Ishikawa (cell line): ENCODE results near the gene FMNL2.

Source experiments
- CEBPB ChIP-seq: IDR thresholded peaks from 2 replicates; pipeline ENCODE4 v1.6.1; 2012
- CREB1 ChIP-seq: IDR thresholded peaks from 2 replicates; pipeline ENCODE4 v1.6.1; 2012; ENCODE audit warnings: low read depth
- EGR1 ChIP-seq: IDR thresholded peaks from 2 replicates; pipeline ENCODE4 v1.6.1; 2012
- EP300 ChIP-seq: IDR thresholded peaks from 2 replicates; pipeline ENCODE4 v1.6.1; 2012; ENCODE audit warnings: borderline replicate concordance
- FOXM1 ChIP-seq: IDR thresholded peaks from 2 replicates; pipeline ENCODE4 v1.6.1; 2012; ENCODE audit warnings: low read depth, borderline replicate concordance
- MAX ChIP-seq: IDR thresholded peaks from 2 replicates; pipeline ENCODE4 v1.6.1; 2012
- NFIC ChIP-seq: IDR thresholded peaks from 2 replicates; pipeline ENCODE4 v1.6.1; 2012
- RAD21 ChIP-seq: IDR thresholded peaks from 2 replicates; pipeline ENCODE4 v1.6.1; 2012; ENCODE audit warnings: low read depth
- REST ChIP-seq: IDR thresholded peaks from 2 replicates; pipeline ENCODE4 v1.6.1; 2012; ENCODE audit warnings: low read depth, mild to moderate bottlenecking
- TAF1 ChIP-seq: IDR thresholded peaks from 2 replicates; pipeline ENCODE4 v1.6.1; 2012; ENCODE audit warnings: low read depth, mild to moderate bottlenecking
- TCF12 ChIP-seq: IDR thresholded peaks from 2 replicates; pipeline ENCODE4 v1.6.1; 2012; ENCODE audit warnings: low read depth
- TEAD4 ChIP-seq: IDR thresholded peaks from 2 replicates; pipeline ENCODE4 v1.6.1; 2012
- USF1 ChIP-seq: IDR thresholded peaks from 2 replicates; pipeline ENCODE4 v1.6.1; 2012
- YY1 ChIP-seq: IDR thresholded peaks from 2 replicates; pipeline ENCODE4 v1.6.1; 2012; ENCODE audit warnings: low read depth
- ZBTB7A ChIP-seq: IDR thresholded peaks from 2 replicates; pipeline ENCODE4 v1.6.1; 2012; ENCODE audit warnings: low read depth

The FMNL2 gene

GRCh38 chr2:152483276-152484063 is 148.5 kb downstream of the FMNL2 start:
- TF ChIP-seq FOXM1 (no peak), YY1 (no peak), TEAD4 (no peak), TCF12 (no peak), NFIC (no peak), ZBTB7A (no peak), CEBPB (no peak), EGR1 (no peak), REST (no peak), RAD21 (no peak), MAX (no peak), TAF1 (no peak), CREB1 (no peak), USF1 (no peak), EP300 (no peak)

- no peak for TF ChIP-seq FOXM1
- TF ChIP-seq EP300 = no peak
- TF ChIP-seq RAD21 = no peak
- no peak for TF ChIP-seq TEAD4
- no peak for TF ChIP-seq USF1
- no peak for TF ChIP-seq NFIC
- TF ChIP-seq TCF12 = no peak
- TF ChIP-seq CREB1 = no peak
- TF ChIP-seq REST = no peak
Measured at GRCh38 chr2:152485954-152486736, 151.2 kb downstream of the FMNL2 start.

- TF ChIP-seq TAF1 = no peak
- TF ChIP-seq EP300 = no peak
- TF ChIP-seq TEAD4 = no peak
- TF ChIP-seq YY1 = no peak
- no peak for TF ChIP-seq TCF12
- no peak for TF ChIP-seq REST
Measured at GRCh38 chr2:152486737-152487400, 151.9 kb downstream of the FMNL2 start.

GRCh38 chr2:152488075-152488474 is 153.1 kb downstream of the FMNL2 start:
- TF ChIP-seq ZBTB7A (no peak), REST (no peak), USF1 (no peak), CEBPB (no peak), TCF12 (no peak), NFIC (no peak), CREB1 (no peak), FOXM1 (no peak), YY1 (no peak), EGR1 (no peak), MAX (no peak), TAF1 (no peak), EP300 (no peak), TEAD4 (no peak), RAD21 (no peak)
